ENCODE results near the gene CRB2.
"Not testable (repeated sequence)": the region's sequence is repeated elsewhere in the genome, so short reads cannot be mapped to it uniquely, and the experiment has no call there.

CRB2 gene

DNA sequence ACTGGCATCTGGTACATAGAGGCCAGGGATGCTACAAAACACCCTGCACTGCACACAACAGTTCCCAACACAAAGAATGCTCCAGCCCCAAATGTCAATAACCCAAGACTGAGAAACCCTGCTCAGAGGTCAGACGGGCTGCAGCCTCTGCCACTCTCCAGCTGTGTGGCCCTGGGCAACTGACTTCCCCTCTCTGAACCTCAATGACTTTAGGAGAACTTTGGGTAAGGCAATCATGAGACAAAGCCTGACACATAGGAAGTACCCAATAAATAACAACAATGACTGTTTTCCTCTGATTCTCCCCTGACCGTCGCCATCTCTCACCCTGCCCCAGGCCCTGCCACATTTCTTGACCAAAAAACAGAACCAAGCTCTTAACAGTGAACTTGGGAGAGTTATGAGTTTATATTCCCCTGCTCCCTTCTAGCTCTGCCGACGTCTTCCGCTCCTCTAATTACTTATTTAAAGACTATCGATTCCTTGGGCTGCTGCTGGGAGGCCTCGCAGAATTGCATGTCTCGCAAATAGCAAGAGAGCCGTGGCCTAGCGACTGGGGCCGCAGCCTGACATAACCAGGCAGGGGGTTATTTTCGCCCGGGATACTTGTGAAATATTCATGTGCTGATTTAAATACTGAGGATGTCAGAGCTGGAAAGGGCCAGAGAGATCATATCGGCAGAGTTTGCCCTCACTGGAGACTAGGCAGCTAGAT, 24.5 kb upstream of the CRB2 start:
- DNase-seq, result no peak

DNA sequence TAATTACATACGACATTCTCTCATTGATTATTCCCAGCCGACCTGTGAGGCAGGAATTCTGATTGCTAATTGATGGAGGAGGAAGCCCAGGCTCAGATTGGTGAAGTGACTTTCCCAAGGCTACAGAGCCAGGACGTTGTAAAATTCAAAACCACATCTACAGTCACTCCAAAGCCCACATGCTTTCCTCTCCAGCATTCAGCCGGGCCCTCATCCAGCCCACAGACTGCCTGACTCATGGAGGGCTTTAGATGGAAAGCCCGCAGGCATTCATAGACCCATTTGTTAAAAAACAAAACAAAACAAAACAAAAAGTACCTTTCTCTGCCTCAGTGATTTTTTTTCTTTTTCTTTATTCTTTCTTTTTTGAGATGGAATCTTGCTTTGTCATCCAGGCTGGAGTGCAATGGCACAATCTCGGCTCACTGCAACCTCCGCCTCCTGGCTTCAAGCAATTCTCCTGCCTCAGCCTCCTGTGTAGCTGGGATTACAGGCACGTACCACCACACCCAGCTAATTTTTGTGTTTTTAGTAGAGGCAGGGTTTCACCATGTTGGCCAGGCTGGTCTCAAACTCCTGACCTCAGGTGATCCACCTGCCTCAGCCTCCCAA, 22.8 kb upstream of the CRB2 start:
- DNase-seq, result not testable (repeated sequence)

DNA sequence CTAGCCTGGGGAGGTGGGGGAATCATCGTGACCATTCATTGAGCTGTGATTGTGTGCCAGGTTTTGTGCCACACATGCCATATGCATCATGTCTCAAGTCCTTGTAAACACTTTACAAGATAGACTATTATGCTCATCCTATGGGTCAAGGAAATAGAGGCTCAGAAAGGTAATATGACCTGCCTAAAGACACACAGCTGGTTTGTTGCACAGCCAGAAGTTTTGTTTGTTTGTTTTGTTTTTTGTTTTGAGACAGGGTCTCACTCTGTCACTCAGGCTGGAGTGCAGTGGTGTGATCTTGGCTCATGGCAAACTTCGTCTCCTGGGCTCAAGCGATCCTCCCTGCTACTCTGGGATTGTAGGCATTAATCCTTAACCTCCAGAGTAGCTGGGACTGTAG, 21.4 kb upstream of the CRB2 start:
- no peak for DNase-seq

DNA sequence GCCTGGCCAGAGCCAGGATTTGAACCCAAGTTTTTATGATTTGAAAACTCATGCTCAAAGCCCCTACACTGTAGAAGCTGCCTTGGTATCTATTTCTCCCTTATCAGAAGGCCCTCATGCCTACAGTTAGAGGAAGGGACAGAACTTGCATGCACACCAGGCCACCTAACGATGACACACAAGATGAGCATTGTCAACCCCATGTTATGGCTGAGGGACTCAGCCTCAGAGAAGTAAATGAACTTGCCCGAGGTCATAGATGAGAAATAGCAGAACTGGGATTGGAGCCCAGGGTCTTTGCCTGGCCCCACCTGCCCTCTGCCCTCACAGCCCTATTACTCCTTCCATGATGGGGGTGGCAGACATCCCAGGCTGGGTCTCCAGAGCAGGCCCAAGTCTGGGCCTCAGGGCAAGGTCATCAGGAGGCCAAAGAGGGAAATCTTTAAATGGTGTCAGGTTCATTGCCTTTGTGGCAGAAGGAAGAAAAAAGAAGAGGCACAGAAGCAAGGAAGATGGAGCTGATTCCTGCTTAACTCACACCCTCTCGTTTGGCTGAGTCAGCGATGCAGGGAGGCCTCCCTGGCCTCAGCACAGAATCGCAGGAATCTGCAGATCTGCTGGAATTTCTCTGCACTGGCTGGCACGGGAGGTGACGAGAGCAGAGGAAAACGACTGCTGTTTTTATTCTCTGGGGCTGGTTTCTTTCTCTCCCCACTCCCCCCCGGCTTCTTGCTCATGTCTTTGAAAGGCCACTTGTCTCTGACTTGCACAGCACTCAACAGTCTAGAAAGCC, 20.6 kb upstream of the CRB2 start:
- DNase-seq, result no peak

DNA sequence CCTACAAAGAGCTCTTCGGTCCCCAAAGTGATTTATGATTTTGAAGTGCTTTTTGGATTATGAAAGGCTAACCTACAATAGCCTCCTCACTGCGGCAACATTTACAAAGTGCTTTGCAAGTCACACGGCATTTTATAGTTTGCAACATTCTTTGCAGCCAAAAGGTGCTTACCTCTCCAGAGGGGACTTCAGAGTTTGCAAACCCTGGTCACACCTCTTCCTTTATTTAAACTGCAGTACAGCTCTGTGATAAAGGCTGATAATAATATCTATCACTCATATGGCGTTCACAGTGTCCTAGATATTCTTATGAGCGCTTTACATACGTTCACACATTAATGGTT, 20.0 kb upstream of the CRB2 start:
- DNase-seq, result no peak

DNA sequence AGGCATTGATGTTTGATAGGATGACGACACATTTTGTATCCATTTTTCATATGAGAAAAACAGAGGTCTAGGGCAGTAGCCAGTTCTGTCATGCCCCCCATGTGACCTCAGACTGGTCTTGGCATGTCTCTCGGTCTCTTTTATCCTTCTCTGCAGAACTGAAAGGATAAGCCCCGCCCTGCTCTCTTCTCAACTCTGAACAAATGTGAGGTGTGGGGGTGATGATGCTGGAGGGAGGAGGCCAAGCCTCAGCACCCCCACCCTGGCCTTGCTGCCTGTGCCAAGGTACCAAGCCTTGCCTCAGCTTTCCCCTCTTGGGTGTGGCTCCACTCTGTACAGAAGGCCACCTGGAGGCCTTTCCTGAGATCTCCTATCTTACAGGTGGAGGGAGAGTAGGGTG, 19.5 kb upstream of the CRB2 start:
- DNase-seq, result no peak

DNA sequence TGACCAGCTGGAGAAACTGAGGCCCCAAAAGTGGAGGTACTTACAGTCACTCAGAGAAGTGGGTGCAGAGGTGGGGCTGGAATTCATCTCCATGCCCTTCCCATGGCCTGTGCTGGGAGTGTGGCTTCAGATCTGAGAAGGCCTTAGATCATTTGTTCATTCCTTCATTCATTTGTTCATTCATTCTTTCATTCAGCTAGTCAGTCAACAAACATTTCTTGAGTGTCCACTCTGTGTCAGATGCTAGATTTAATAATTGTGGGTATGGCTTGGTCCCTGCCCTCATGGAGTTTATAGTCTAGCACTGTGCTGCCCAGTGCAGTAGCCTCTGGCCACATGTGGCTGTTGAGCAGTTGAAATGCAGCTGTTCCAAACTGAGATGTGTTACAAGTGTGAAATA, 19.0 kb upstream of the CRB2 start:
- DNase-seq, result no peak

DNA sequence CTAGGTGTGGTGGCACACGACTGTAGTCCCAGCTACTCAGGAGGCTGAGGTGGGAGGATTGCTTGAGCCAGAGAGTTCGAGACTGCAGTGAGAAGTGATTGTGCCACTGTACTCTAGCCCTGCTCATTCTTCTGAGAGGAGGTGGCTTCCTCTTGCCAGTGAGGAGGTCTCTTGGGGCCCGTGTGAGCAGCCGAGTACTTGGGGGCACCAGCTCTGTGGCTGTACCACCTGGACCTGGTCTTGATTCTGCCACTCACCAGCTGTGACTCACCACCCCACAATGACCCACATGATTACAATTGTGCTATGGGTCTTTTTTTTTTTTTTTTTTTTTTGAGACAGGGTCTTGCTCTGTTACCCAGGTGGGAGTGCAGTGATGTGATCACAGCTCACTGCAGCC, 18.0 kb upstream of the CRB2 start:
- DNase-seq, result no peak

DNA sequence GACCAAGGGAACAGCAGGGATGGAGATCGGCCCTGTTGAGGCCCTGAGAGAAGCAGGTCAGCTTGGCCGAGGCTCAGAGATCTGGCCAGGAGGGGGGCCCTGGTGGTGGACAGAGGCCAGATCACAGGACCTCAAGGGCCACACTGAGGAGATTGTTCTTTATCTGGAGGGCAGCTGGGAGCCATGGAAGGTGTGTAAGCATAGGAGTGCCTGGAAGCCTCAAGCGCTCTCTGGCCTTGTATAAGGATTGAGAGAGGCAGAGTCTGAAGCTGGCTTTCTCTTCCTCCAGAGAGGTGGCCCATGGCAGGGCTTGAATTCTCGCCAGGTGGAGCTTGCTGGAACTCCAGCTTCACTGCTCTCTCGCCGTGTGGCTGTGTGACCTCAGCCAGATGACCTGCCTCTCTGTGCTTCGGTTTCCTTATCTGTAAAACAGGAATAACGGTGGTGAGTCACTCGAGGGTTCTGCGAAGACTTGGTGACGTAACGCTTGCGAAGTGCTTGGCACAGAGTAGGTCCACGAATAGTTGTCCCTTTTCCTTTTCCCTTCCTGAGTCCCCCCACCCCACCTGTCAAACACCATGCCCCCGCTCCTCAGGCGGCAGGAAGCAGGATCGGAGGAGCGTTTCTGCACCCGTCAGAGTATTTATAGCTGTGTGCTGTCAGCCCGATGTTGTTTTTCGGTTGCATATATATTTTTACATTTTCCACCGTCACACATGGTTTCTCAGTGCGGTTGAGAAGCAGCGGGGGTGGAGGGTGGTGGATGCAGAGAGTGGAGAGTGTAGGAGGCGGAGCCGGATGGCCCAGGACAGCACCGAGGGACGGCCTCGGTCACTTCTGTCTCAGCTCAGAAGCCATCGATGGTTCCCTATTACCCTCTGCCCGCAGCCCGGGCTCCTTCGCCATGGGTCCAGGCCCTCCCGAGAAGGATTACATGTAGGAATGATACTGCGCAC, 17.0 kb upstream of the CRB2 start:
- peak; percentile 90 for DNase-seq

DNA sequence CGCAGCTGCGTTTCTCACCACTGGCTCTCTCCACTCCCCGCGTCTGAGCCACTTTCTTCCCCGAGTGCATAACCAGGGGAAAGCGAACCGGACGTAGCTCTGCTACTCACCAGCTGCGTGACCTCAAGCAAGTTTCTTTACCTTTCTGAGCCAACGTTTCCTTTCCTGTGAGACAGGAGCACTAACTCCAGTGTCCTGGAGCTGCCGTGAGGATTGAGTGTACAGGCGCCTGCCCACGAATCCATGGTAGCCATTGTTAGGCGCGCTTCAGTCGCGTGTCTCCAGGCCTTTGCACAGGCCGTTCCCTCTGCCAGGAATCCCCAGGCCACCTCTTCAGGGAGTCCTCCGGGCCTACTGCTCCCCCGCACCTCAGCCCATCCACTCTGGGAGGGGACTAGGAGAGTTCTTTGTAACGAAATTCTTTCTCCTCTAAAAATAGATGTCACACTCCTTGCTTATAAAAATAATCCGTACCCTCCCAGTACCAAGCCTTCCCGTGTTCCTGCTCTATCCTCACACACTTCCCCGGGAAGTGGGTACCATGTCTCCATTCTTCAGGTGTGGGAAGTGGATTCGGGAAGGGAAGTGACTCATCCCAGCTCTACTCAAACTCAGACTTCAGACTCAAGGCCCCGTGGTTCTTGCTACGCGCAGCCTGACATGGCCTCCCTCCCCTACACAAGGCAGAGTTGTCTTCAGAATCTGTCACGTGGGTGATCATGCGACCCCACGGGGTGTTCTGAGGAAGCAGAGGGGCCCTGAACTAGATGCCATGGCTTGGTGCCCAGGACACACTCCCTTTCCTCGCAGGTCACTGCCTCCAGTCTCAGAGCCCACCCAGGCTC, 16.1 kb upstream of the CRB2 start:
- peak; percentile 75 for DNase-seq

DNA sequence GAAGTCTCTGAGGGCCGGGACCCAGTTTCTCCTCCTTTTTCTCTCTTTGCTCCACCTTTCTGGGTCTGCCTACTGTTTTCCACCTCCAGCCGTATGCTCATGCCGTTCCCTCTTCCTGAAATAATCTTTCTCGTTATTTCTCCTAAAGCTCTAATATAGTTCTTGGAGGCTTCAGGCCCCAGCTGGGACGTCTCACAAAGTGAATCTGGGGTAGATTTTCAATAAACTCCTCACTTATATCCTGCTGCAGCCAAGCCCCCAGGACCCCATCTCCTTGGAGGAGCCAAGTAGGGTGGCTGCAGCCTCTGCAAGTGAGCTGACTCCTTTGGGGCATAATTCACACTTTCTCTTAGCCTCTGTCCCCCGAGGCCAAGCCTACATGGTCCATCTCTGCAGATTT, 14.2 kb upstream of the CRB2 start:
- no peak for DNase-seq

DNA sequence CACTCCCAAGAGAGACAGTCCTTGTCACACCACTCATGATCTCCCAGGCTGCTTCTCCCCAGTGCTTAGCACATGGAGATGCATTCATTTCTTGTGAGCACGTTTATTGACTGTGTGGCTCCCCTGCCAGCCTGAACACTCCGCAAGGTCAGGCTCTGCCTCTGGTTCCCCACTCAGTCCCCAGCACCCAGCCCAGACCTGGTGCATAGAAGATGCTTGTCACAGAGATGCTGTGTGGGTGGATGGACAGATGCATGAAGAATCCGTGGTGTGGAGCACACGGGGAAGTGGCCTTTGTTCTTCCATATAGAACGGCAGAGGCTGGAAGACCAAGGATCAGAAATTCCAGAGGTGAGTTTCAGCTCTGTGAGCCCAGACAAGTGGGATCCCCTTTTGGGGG, 13.8 kb upstream of the CRB2 start:
- DNase-seq, result no peak

DNA sequence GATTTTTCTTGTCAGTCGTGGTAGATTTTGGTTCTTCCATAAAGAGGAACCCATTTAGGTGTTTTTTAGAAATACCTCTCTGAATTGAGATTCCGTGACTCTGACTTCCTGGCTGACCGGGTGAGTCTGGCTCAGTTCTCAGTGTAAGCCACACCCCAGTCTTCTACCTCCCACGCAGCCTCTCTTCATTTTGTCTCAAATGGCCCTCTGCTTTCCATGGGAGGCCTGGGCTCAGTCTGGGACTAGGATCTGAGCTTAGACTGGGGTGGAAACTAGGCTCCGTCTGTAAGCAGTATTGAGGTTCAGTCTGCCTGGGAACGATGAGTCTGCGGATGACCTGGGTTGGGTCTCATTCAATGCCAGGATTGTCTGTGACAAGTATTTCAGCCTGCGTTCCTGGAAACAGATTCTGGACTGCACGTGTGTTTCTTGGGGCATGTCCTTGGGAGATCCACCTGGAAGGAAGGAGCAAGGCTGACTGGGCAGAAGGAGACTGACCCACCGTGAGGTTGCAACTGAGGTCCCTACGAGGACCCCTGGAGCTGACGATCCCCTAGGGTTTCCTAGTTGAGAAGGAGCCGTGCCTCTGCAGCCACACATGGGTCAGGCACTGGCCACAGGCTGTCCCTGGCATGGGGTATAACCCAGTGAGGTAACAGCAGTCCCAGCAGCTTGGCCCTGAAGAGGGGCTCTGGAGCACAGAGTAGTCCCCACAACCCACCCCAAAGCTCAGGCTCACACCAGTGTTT, 12.4 kb upstream of the CRB2 start:
- no peak for DNase-seq

DNA sequence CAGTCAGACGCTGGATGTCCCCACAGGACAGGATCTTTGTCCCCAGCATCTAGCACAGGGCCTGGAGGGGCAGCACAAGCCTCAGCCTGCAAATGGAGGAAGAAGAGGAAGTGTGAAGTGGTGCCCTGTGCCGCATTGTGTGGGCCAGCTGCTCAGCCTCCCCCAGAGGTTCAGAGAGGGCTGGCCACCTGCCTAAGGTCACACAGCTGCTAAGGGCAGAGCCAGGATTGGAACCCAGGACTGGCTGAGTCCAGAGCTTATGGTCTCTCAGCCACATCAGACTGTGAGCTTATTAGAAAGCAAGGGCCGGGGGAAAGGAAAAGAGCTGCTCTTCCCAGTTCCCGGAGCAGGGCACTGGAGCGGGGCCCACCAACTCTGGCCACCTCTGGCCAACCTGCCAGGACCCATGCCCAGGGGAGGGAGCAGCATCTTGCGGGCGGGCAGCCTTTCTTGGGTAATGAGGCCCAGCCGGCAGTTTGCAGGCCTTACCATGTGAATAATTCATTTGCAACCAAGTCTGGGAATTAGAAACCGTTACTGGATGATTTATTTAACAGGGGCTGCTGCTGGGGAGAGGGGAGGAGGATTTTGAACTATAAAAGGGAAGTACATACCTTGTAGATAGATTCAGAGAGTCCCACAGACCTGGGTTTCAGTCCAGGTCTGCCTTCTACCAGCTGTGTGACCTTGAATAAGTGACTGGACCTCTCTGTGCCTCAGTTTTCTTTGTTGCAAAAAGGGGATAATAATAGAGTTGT, 11.6 kb upstream of the CRB2 start:
- DNase-seq, result no peak

DNA sequence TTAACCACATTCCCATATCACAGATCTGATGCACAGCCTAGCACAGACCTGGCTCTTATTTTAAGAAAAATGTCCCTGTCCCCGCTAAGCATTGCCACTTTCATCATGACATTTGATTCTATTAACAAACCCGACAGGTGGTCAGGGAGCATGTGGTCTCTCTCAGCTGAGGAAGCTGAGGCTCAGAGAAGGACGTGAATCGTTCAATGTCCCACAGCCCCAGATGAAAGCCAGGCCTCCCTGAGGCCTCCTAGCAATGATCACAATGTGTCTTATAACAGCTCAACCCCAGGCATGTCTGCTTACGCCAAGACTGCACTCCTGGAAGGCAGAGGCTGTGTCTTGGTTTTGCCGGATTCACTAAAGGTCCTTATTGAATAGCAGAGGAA, 10.4 kb upstream of the CRB2 start:
- no peak for DNase-seq

DNA sequence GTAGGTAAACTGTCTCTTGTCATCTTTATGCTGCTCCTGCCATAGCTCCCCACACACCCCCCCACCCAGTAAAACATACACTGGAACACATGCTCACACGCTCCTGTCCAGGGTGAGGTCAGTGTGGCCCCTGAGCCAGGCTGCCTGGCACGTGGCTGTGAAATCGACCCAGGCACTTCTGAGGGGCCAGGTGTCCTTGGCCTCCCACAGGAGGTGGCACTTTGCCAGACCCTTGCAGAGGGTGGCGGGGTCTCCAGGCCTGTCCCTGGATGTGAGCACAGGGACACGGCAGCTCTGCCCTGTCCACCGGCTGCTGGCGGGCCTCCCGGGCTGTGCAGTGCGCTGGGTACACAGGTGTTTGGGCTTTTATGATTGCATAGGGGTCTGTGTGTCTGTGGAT, 10.0 kb upstream of the CRB2 start:
- DNase-seq, result no peak

DNA sequence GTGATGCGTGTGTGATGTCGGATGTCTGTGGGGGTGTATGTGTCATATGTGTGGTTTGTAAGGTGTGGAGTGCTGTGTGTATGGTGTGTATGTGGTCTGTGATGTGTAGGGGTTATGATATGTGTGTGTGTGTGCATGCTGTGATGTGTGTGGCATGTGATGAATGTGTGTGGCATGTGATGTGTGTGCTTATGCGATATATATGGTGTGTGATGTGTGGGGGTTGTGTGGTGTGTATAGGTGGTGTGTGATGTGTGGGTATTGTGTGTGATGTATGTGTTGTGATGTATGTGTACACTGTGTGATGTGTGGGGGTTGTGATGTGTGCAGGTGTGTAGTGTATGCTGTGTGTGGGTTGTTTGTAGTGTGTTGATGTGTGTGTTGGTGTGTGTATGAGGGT, 9.2 kb upstream of the CRB2 start:
- DNase-seq, result no peak

DNA sequence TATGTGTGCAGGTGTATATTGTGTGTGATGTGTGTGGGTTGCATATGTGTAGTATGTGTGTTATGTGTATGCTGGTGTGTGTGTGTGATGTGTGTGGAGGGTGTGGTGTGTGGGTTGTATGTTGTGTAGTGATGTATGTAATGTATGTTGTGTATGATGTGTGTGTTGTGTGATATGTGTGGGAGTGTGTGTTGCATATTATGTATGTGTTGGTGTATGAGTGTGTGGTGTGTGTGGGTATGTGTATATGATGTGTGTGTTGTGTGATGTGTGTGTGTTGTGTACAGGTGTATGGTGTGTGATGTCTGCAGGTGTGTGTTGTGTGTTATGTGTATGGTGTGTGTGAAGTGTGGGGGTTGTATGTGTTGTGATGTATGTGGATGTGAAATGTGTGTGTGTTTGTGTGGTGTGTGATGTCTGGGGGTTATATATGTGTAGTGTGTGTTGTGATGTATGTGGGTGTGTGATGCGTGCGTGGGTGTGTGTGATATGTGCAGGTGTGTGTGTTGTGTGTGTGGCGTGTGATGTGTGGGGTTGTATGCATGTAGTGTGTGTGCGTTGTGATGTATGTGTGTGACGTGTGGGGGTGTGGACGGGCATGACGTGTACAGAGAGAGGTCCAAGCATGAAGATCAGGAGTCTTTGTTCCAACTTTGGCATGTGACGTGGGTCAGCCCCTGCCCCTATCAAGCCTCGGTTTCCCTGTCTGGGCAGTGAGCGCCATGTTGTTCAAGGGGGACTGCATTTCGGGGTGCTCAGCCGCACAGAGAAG, 8.5 kb upstream of the CRB2 start:
- no peak for DNase-seq

DNA sequence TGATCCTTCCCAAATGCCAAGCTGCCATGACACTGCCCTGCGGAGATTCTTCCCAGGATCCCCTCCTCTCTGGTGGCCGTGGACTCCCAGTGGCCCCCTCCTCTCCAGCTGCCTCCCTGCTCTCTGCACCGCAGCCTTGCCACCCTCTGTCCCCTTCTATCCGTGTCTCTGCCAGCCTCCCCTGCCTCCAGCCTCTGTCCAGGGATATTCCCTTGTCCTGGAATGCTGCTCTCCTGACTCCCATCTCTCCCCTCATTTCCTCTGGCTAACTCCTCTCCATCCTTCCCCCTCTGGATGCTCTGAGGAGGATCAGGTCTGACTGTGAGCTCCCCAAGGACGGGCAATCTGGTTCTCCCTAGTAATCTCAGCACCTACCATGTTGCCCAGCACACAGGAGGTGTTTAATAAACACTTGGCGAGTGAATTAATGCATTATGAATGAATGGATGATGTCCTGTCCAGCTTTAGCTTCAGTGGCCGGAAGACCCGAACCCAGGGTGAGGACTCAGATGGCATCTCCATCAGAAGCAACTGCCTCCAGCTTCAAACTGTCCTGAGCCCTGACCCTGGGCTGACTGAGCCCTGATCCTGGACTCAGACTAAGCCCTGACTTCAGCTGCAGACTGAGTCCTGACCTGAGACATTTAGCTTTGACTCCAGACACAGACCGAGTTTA, 7.5 kb upstream of the CRB2 start:
- no peak for DNase-seq
